Naive thymus-derived CD4-positive, alpha-beta T cell (primary cell): ENCODE data around the gene STK38. TPM values are rescaled to one million over a fixed set of nuclear protein-coding genes. Genes with fewer than 3 reads are reported as not detected.
"Not testable (repeated sequence)": the region's sequence is repeated elsewhere in the genome, so short reads cannot be mapped to it uniquely, and the experiment has no call there.

Experiments used
- ATAC-seq: fragments of 150-1000 bp; cut with Tn5 transposase; 2 replicates; pipeline ENCODE4 v1.10.0; 2021; ENCODE audit warnings: mild to moderate bottlenecking, moderate library complexity
- CTCF ChIA-PET: fragments of 350-600 bp; sonication (Branson Sonifier 250); formaldehyde crosslinking; loops from one replicate; lab custom pipeline; 2021; ENCODE audit warnings: antibody characterized with exemption; lab: Charles Lee
- POLR2A ChIA-PET: fragments of 350-600 bp; sonication (Branson Sonifier 250); formaldehyde crosslinking; loops from one replicate; lab custom pipeline; 2021; ENCODE audit warnings: antibody characterized with exemption, inconsistent platforms; lab: Charles Lee
- DNase-seq, 9 donors: peaks; one replicate each; pipeline versions ENCODE4 v3.0.0 to v3.0.0-alpha.2; 2020 to 2022; ENCODE audit warnings: mixed read lengths in 1 of 9
- H3K27ac ChIP-seq: one replicate; pipeline ENCODE4 v1.7.0; 2013; ENCODE audit warnings: mild to moderate bottlenecking, low read depth, low read length, moderate library complexity
- H3K27me3 ChIP-seq, 2 donors: one replicate each; pipeline ENCODE4 v1.7.0; 2013; ENCODE audit warnings: low read length in 2 of 2, mild to moderate bottlenecking in 2 of 2, moderate library complexity in 2 of 2; ENCODE audit not compliant: control insufficient read depth in 2 of 2, insufficient read depth in 2 of 2
- H3K36me3 ChIP-seq, 3 experiments: 1 replicate in 2 of 3; 2 replicates in 1 of 3; pipeline ENCODE4 v1.7.0; 2013; ENCODE audit warnings: low read length in 3 of 3, mild to moderate bottlenecking in 3 of 3, moderate library complexity in 1 of 3; ENCODE audit not compliant: insufficient read depth in 3 of 3, control insufficient read depth in 2 of 3
- H3K4me1 ChIP-seq, 2 donors: one replicate each; pipeline ENCODE4 v1.7.0; 2013; ENCODE audit warnings: low read length in 2 of 2, mild to moderate bottlenecking in 2 of 2, moderate library complexity in 1 of 2; ENCODE audit not compliant: control insufficient read depth in 2 of 2, insufficient read depth in 2 of 2
- H3K4me3 ChIP-seq: 2 replicates; pipeline ENCODE4 v1.7.0; 2013; ENCODE audit warnings: mild to moderate bottlenecking, low read length
- H3K9me3 ChIP-seq, 3 experiments: 1 replicate in 2 of 3; 2 replicates in 1 of 3; pipeline ENCODE4 v1.7.0; 2013; ENCODE audit warnings: low read length in 3 of 3; ENCODE audit not compliant: control insufficient read depth in 2 of 3
- H3K27ac Mint-ChIP-seq, 9 donors: one replicate each; pipeline ENCODE4 v1.8.0; 2020 to 2022; ENCODE audit warnings: mixed read lengths in 9 of 9, mild to moderate bottlenecking in 8 of 9, moderate library complexity in 5 of 9, inconsistent platforms in 2 of 9
- H3K27me3 Mint-ChIP-seq, 5 donors: one replicate each; pipeline ENCODE4 v1.8.0; 2021 to 2022; ENCODE audit warnings: mixed read lengths in 5 of 5, mild to moderate bottlenecking in 1 of 5
- H3K36me3 Mint-ChIP-seq, 5 donors: one replicate each; pipeline ENCODE4 v1.8.0; 2020 to 2022; ENCODE audit warnings: mixed read lengths in 5 of 5, mild to moderate bottlenecking in 3 of 5, inconsistent platforms in 1 of 5
- H3K4me1 Mint-ChIP-seq, 7 donors: one replicate each; pipeline ENCODE4 v1.8.0; 2020 to 2022; ENCODE audit warnings: mixed read lengths in 7 of 7, mild to moderate bottlenecking in 3 of 7, inconsistent platforms in 1 of 7
- H3K4me3 Mint-ChIP-seq, 10 donors: one replicate each; pipeline ENCODE4 v1.8.0; 2020 to 2022; ENCODE audit warnings: mild to moderate bottlenecking in 10 of 10, mixed read lengths in 10 of 10, moderate library complexity in 6 of 10, inconsistent platforms in 2 of 10
- H3K9me3 Mint-ChIP-seq, 11 donors: one replicate each; pipeline ENCODE4 v1.8.0; 2020 to 2022; ENCODE audit warnings: mixed read lengths in 11 of 11, mild to moderate bottlenecking in 4 of 11, inconsistent platforms in 1 of 11, moderate library complexity in 1 of 11
- intact Hi-C, 2 donors: fragments of 100-400 bp; cut with micrococcal nuclease; formaldehyde crosslinking; loops; one replicate each; pipeline ENCODE4 v1.15.1; 2023
- polyA plus RNA-seq, 2 donors: library from polyadenylated mRNA; unstranded; fragments of 300-500 nt; fragmentation: Illumina TruSeq; gene quantifications; one replicate each; pipeline ENCODE4 v1.2.3, GENCODE V29; 2021
- total RNA-seq, 6 experiments: library from RNA in 5 of 6; stranded (reverse) in 5 of 6; gene quantifications; 1 replicate in 5 of 6; 2 replicates in 1 of 6; pipeline ENCODE4 v1.2.3 and lab custom pipeline; 2021 to 2026

Gene STK38
- total and polyA plus RNA-seq, 7 experiments from 2014 or later, result 56.6 to 193 (median 95.0) TPM

GRCh38 chr6:36488221-36488620, 59.1 kb downstream of the STK38 start:
- Histone ChIP-seq H3K27ac (no peak overlapping the region), H3K36me3 (peaks cover 0 to 27% (median 3%) of the 10 kb centered on the region in 3 experiments), H3K4me1 (no peaks in the 10 kb centered on the region), H3K9me3 (no peaks in the 10 kb centered on the region), H3K4me3 (no peak overlapping the region), H3K27me3 (no peaks in the 10 kb centered on the region)
- H3K27ac Mint-ChIP-seq, result peak overlapping the region in 6 of 9 donors; percentile 10 to 56 (median 43)
- no peaks in the 10 kb centered on the region for H3K27me3 Mint-ChIP-seq
- H3K9me3 Mint-ChIP-seq, result no peaks in the 10 kb centered on the region
- ChIA-PET POLR2A (interaction anchor here (0.6 to 2.6 kb wide), 6 partner anchors 9 to 55 kb away, joined by 3 to 10 read pairs (median 3); no protein-coding TSS in a partner anchor), CTCF (no interaction called here)
- H3K36me3 Mint-ChIP-seq, result peaks cover 17 to 71% (median 34%) of the 10 kb centered on the region in 5 donors
- H3K4me1 Mint-ChIP-seq, result peaks cover 2 to 22% (median 8%) of the 10 kb centered on the region in 7 donors
- no peak overlapping the region for H3K4me3 Mint-ChIP-seq
- intact Hi-C loops, result loop anchor here in 1 of 2 donors (5.0 kb wide), 1 partner anchor 66 kb away; no protein-coding TSS in a partner anchor
- DNase-seq (no peak), ATAC-seq (no peak)

- H3K4me1 ChIP-seq, result no peaks in the 10 kb centered on the region
- no peak for ATAC-seq
- DNase-seq, result no peak
- Mint-ChIP-seq H3K9me3 (no peaks in the 10 kb centered on the region), H3K4me3 (no peak overlapping the region), H3K4me1 (peaks cover 0 to 21% (median 5%) of the 10 kb centered on the region in 7 donors), H3K27me3 (no peaks in the 10 kb centered on the region), H3K36me3 (peaks cover 17 to 69% (median 32%) of the 10 kb centered on the region in 5 donors), H3K27ac (peak overlapping the region in 6 of 9 donors; percentile 9 to 68 (median 28))
- CTCF ChIA-PET, result no interaction called here
- H3K4me3 ChIP-seq, result no peak overlapping the region
- H3K27ac ChIP-seq, result no peak overlapping the region
- no peaks in the 10 kb centered on the region for H3K9me3 ChIP-seq
- H3K27me3 ChIP-seq, result no peaks in the 10 kb centered on the region
- peaks cover 0 to 26% (median 3%) of the 10 kb centered on the region in 3 experiments for H3K36me3 ChIP-seq
- POLR2A ChIA-PET, result interaction anchor here (0.8 to 2.6 kb wide), 4 partner anchors 8 to 56 kb away, joined by 3 to 10 read pairs (median 5); no protein-coding TSS in a partner anchor
- intact Hi-C loops, result loop anchor here in 1 of 2 donors (5.0 kb wide), 1 partner anchor 65 kb away; no protein-coding TSS in a partner anchor
These were observed 59.6 kb downstream of the STK38 start for GRCh38 chr6:36487698-36488097.

DNA sequence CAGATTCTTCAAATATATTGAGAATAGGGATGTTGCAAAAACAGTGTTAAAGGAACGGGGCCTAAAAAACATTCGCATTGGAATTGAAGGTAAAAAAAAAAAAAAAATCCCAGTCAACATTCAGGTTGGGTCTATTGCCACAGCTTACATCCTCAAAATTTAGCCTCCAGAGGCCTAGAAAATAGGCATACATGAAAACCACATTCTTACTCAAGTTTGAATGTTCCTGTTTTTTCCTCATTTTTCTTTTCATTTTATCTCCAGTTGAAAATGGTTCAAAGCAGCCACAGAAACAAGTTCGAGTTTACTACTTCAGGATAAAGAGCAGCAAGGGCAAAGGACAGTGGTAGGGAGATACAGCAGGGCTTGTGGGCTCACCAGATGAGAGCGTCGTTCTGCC, 62.5 kb downstream of the STK38 start:
- Histone ChIP-seq H3K9me3 (no peaks in the 10 kb centered on the region), H3K36me3 (peaks cover 0 to 51% (median 3%) of the 10 kb centered on the region in 3 experiments), H3K27me3 (no peaks in the 10 kb centered on the region), H3K4me3 (no peak overlapping the region), H3K27ac (no peak overlapping the region), H3K4me1 (no peaks in the 10 kb centered on the region)
- Mint-ChIP-seq H3K4me1 (peaks cover 0 to 11% (median 0%) of the 10 kb centered on the region in 7 donors), H3K9me3 (no peaks in the 10 kb centered on the region), H3K27ac (peak overlapping the region in 5 of 9 donors; percentile 3 to 79 (median 40)), H3K36me3 (peaks cover 21 to 67% (median 35%) of the 10 kb centered on the region in 5 donors), H3K27me3 (no peaks in the 10 kb centered on the region), H3K4me3 (no peak overlapping the region)
- DNase-seq (no peak), ATAC-seq (no peak)
- POLR2A ChIA-PET, result interaction anchor here (0.8 kb wide), 1 partner anchor 20 kb away, joined by 3 read pairs; no protein-coding TSS in a partner anchor
- CTCF ChIA-PET, result interaction anchor here (0.7 kb wide), 1 partner anchor 476 kb away, joined by 5 read pairs; no protein-coding TSS in a partner anchor
- intact Hi-C loops, result loop anchor here in 1 of 2 donors (5.0 kb wide), 1 partner anchor 62 kb away; no protein-coding TSS in a partner anchor

DNA sequence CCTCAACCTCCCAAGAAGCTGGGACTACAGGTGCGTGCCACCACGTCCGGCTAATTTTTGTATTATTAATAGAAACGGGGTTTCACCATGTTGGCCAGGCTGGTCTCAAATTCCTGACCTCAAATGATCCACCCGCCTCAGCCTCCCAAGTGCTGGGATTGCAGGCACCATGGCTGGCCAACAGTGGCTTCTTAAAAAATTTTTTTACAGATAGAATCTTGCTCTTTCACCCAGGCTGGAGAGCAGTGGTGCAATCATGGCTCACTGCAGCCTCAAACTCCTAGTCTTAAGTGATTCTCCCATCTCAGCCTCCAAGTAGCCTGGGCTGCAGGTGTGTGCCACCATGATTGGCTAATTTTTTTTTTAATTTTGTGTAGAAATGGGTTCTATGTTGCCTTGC, 64.0 kb downstream of the STK38 start:
- POLR2A ChIA-PET, intact Hi-C loops, H3K27ac ChIP-seq: not testable (repeated sequence)

DNA sequence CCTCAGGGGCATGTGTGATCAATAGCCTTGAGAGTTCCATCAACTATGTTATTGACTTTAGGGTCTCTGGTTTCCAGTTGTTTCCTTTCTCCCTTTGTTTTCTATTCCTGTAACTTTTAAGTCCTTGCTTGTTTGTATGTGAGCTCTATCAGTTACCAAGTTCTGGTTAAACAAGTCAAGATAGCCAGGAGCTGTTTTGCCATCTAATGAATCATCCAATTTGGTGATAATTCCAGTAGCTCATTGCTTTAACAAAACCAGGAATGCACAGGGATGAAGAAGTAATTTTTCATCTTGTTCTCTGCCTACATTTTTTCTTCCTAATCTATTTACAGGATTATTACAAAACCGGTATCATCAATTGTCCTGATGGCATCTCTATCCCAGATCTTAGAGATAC, 68.0 kb downstream of the STK38 start:
- no peak overlapping the region for H3K27ac ChIP-seq
- no peaks in the 10 kb centered on the region for H3K9me3 Mint-ChIP-seq
- POLR2A ChIA-PET, result interaction anchor here (2.3 kb wide), 1 partner anchor 9 kb away, joined by 10 read pairs; no protein-coding TSS in a partner anchor
- H3K9me3 ChIP-seq, result no peaks in the 10 kb centered on the region
- peaks cover 5 to 41% (median 6%) of the 10 kb centered on the region in 3 experiments for H3K36me3 ChIP-seq
- DNase-seq, result no peak
- no peak overlapping the region for H3K4me3 Mint-ChIP-seq
- ATAC-seq, result no peak
- intact Hi-C loops, result loop anchor here in 1 of 2 donors (5.0 kb wide), 1 partner anchor 37 kb away; the partner anchor contains the start of genes KCTD20 and PXT1
- H3K36me3 Mint-ChIP-seq, result peaks cover 11 to 52% (median 33%) of the 10 kb centered on the region in 5 donors
- H3K27me3 Mint-ChIP-seq, result no peaks in the 10 kb centered on the region
- no peak overlapping the region for H3K4me3 ChIP-seq
- no peaks in the 10 kb centered on the region for H3K4me1 ChIP-seq
- peak overlapping the region in 5 of 9 donors; percentile 9 to 67 (median 32) for H3K27ac Mint-ChIP-seq
- H3K4me1 Mint-ChIP-seq, result peaks cover 10 to 33% (median 23%) of the 10 kb centered on the region in 7 donors
- CTCF ChIA-PET, result no interaction called here
- H3K27me3 ChIP-seq, result no peaks in the 10 kb centered on the region

More for the DNA sequence above, 64.0 kb downstream of the STK38 start:
- H3K9me3 Mint-ChIP-seq, CTCF ChIA-PET, H3K27me3 ChIP-seq, H3K4me3 ChIP-seq, H3K4me1 ChIP-seq, DNase-seq, ATAC-seq, H3K9me3 ChIP-seq, H3K27me3 Mint-ChIP-seq, H3K4me3 Mint-ChIP-seq: not testable (repeated sequence)
- Mint-ChIP-seq H3K4me1 (peaks cover 2 to 20% (median 7%) of the 10 kb centered on the region in 7 donors), H3K36me3 (peaks cover 21 to 67% (median 43%) of the 10 kb centered on the region in 5 donors), H3K27ac (peak overlapping the region in 2 of 9 donors; percentile 40 to 70)
- H3K36me3 ChIP-seq, result peaks cover 0 to 55% (median 0%) of the 10 kb centered on the region in 3 experiments

DNA sequence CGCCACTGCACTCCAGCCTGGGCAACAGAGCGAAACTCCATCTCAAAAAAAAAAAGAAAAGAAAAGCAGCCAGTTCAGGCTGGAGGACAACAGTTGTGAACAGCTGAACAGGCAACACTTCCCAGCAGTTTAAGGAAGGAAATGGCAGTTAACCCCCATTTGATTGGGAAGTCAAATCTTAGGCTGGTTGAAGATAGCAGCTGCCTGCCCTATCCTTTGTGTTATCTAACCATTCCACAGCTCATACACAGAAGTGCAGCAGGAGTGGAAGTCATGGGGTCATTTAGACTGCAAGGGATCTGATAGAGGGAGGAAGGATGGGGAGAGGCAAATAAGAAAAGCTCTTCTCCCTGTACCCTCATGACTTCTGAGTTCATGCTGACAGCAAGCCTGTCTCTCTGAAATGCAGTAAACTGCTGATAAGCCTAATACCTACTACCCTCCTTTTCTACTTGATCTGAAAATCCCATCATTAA, 69.2 kb downstream of the STK38 start:
- Mint-ChIP-seq H3K27me3 (no peaks in the 10 kb centered on the region), H3K36me3 (peaks cover 11 to 48% (median 31%) of the 10 kb centered on the region in 5 donors), H3K4me3 (no peak overlapping the region), H3K27ac (peak overlapping the region in 8 of 9 donors; percentile 18 to 76 (median 44)), H3K4me1 (peaks cover 10 to 33% (median 23%) of the 10 kb centered on the region in 7 donors), H3K9me3 (no peaks in the 10 kb centered on the region)
- Histone ChIP-seq H3K9me3 (no peaks in the 10 kb centered on the region), H3K27ac (no peak overlapping the region), H3K36me3 (peaks cover 5 to 43% (median 9%) of the 10 kb centered on the region in 3 experiments), H3K27me3 (no peaks in the 10 kb centered on the region), H3K4me3 (no peak overlapping the region), H3K4me1 (no peaks in the 10 kb centered on the region)
- DNase-seq (no peak), ATAC-seq (no peak)
- ChIA-PET POLR2A (interaction anchor here (1.0 to 2.3 kb wide), 2 partner anchors 10 to 67 kb away, joined by 3 to 10 read pairs; no protein-coding TSS in a partner anchor), CTCF (interaction anchor here (1.1 kb wide), 1 partner anchor 55 kb away, joined by 3 read pairs; no protein-coding TSS in a partner anchor)
- intact Hi-C loops, result loop anchor here in 1 of 2 donors (5.0 kb wide), 1 partner anchor 36 kb away; the partner anchor contains the start of genes KCTD20 and PXT1
